Endothelial cell of umbilical vein (primary cell): ENCODE measurements around the gene CNTNAP2. TPM values are rescaled to one million over a fixed set of nuclear protein-coding genes. Genes with fewer than 3 reads are reported as not detected.

Experiments
- BruUV-seq: library from RNA; stranded (reverse); fragments of 400-500 nt; replicated peaks from 2 replicates; lab custom pipeline; 2021; lab: Mats Ljungman, UMichigan
- CTCF ChIA-PET: fragments of 300-600, 350-600 bp; sonication (Branson Sonifier 250); formaldehyde crosslinking; loops from one replicate; lab custom pipeline; 2021; ENCODE audit warnings: antibody characterized with exemption, inconsistent platforms; lab: Charles Lee
- POLR2A ChIA-PET: fragments of 300-600, 350-600 bp; sonication (Branson Sonifier 250); formaldehyde crosslinking; loops from one replicate; lab custom pipeline; 2021; ENCODE audit warnings: antibody characterized with exemption, inconsistent platforms; lab: Charles Lee
- DNase-seq: peaks from one replicate; pipeline ENCODE4 v3.0.0-alpha.2; 2011; ENCODE audit warnings: low read depth, low spot score
- FAIRE-seq: peaks from 2 replicates; lab custom pipeline; 2011; peaks lifted over from hg19 to GRCh38; lab: Jason Lieb, UNC
- H2AFZ ChIP-seq: 2 replicates; pipeline ENCODE4 v1.6.0; 2012; ENCODE audit warnings: low read depth, low read length, control low read depth, inconsistent platforms
- H3K27ac ChIP-seq: 2 replicates; pipeline ENCODE4 v1.5.1; 2011; ENCODE audit warnings: low read depth, mild to moderate bottlenecking, control low read depth, low read length, moderate library complexity; ENCODE audit not compliant: insufficient read depth
- H3K27me3 ChIP-seq, 2 experiments: 2 replicates each; pipeline versions ENCODE4 v1.6.0 to v1.6.1; 2011; ENCODE audit warnings: low read length in 2 of 2, mixed read lengths in 1 of 2; ENCODE audit not compliant: control insufficient read depth in 2 of 2, insufficient read depth in 2 of 2
- H3K36me3 ChIP-seq, 2 experiments: 2 replicates in 1 of 2; 3 replicates in 1 of 2; pipeline ENCODE4 v1.5.1; 2011; ENCODE audit warnings: low read length in 2 of 2, mild to moderate bottlenecking in 1 of 2, moderate library complexity in 1 of 2; ENCODE audit not compliant: control insufficient read depth in 2 of 2, insufficient read depth in 2 of 2; ENCODE audit errors: extremely low read depth in 1 of 2
- H3K4me1 ChIP-seq: 3 replicates; pipeline ENCODE4 v1.5.1; 2011; ENCODE audit warnings: mild to moderate bottlenecking, low read length; ENCODE audit not compliant: control insufficient read depth, insufficient read depth; ENCODE audit errors: extremely low read depth
- H3K4me2 ChIP-seq: 2 replicates; pipeline ENCODE4 v1.6.1; 2011; ENCODE audit warnings: low read length, control low read depth, mixed read lengths; ENCODE audit not compliant: insufficient read depth
- H3K4me3 ChIP-seq, 3 experiments: fragments of 200-600 bp in 1 of 3; sonication (generic), shearing (Covaris generic) in 1 of 3; replicated peaks in 1 of 3; 2 replicates each; pipeline ENCODE4 v1.5.1; 2011 to 2016; ENCODE audit warnings: control low read depth in 3 of 3, low read length in 3 of 3, mild to moderate bottlenecking in 2 of 3, inconsistent platforms in 1 of 3, low read depth in 1 of 3, moderate library complexity in 1 of 3; ENCODE audit not compliant: insufficient read depth in 1 of 3
- H3K79me2 ChIP-seq: 2 replicates; pipeline ENCODE4 v1.6.0; 2012; ENCODE audit warnings: low read length, inconsistent platforms; ENCODE audit not compliant: control insufficient read depth, insufficient read depth
- H3K9ac ChIP-seq: replicated peaks from 2 replicates; pipeline ENCODE3; 2011; ENCODE audit warnings: low read length, control low read depth; ENCODE audit not compliant: insufficient read depth; ENCODE audit errors: extremely low read depth
- H3K9me1 ChIP-seq: replicated peaks from 3 replicates; pipeline ENCODE4 v1.6.0; 2011; ENCODE audit warnings: mild to moderate bottlenecking, low read length; ENCODE audit not compliant: control insufficient read depth, insufficient read depth; ENCODE audit errors: extremely low read depth
- H3K9me3 ChIP-seq: replicated peaks from 2 replicates; pipeline ENCODE4 v1.5.1; 2012; ENCODE audit warnings: low read length, inconsistent platforms; ENCODE audit not compliant: control insufficient read depth, insufficient read depth
- H4K20me1 ChIP-seq: replicated peaks from 2 replicates; pipeline ENCODE3; 2011; ENCODE audit warnings: mild to moderate bottlenecking, low read length; ENCODE audit not compliant: control insufficient read depth, insufficient read depth; ENCODE audit errors: extremely low read depth
- CTCF ChIP-seq, 2 donors: IDR thresholded peaks; 1 replicate in 1 of 2; 2 replicates in 1 of 2; pipeline ENCODE4 v1.5.1; 2011; ENCODE audit warnings: low read length in 2 of 2, mild to moderate bottlenecking in 2 of 2, moderate library complexity in 2 of 2, control low read depth in 1 of 2, inconsistent platforms in 1 of 2, low read depth in 1 of 2; ENCODE audit not compliant: insufficient read depth in 1 of 2; ENCODE audit errors: extremely low read depth in 1 of 2
- EZH2 ChIP-seq: IDR thresholded peaks from 2 replicates; pipeline ENCODE4 v1.6.1; 2012; ENCODE audit warnings: borderline replicate concordance, low read depth, mild to moderate bottlenecking, moderate library complexity, low read length, inconsistent platforms; ENCODE audit not compliant: severe bottlenecking
- FOS ChIP-seq: IDR thresholded peaks from 2 replicates; pipeline ENCODE4 v1.6.1; 2011; ENCODE audit warnings: mild to moderate bottlenecking, low read length, moderate library complexity, borderline replicate concordance; ENCODE audit not compliant: insufficient read depth
- GATA2 ChIP-seq: IDR thresholded peaks from 2 replicates; pipeline ENCODE4 v1.7.0; 2011; ENCODE audit warnings: low read depth, mild to moderate bottlenecking, moderate library complexity, mixed read lengths, low read length; ENCODE audit not compliant: insufficient read length, insufficient read depth
- JUN ChIP-seq: IDR thresholded peaks from 2 replicates; pipeline ENCODE4 v1.6.1; 2011; ENCODE audit warnings: borderline replicate concordance, low read depth; ENCODE audit not compliant: insufficient read length, insufficient read depth
- MYC ChIP-seq: IDR thresholded peaks from one replicate; pipeline ENCODE4 v1.6.1; 2011; ENCODE audit warnings: mild to moderate bottlenecking, low read depth, low read length
- POLR2A ChIP-seq: IDR thresholded peaks from 2 replicates; pipeline ENCODE4 v1.6.1; 2012; ENCODE audit warnings: low read depth, mild to moderate bottlenecking, control low read depth, low read length
- POLR2AphosphoS5 ChIP-seq: IDR thresholded peaks from 2 replicates; pipeline ENCODE4 v1.6.1; 2012; ENCODE audit warnings: low read depth, mild to moderate bottlenecking, control low read depth, low read length, moderate library complexity; ENCODE audit not compliant: insufficient read depth
- dilution Hi-C: fragments of 300-500 bp; cut with MboI; formaldehyde crosslinking; loops from one replicate; pipeline ENCODE4 v1.15.0; 2019; ENCODE audit warnings: low sequenced_read_pairs; ENCODE audit not compliant: extremely low pct_ligation_motif_present
- intact Hi-C: fragments of 100-400 bp; cut with micrococcal nuclease; formaldehyde crosslinking; loops from one replicate; pipeline ENCODE4 v1.10.0; 2022
- polyA plus RNA-seq, 4 experiments: library from polyadenylated mRNA; depleted of rRNA in 3 of 4; stranded (reverse) in 3 of 4; unstranded in 1 of 4; fragments of >200 nt; gene quantifications; 2 replicates each; pipeline versions ENCODE4 v1.2.1 to v1.2.3, GENCODE V29; 2011 to 2012; ENCODE audit warnings: missing spikeins in 1 of 4
- total RNA-seq: library from RNA; stranded (reverse); gene quantifications from 2 replicates; pipeline ENCODE4 v1.2.3, GENCODE V29; 2021
- TF ChIP-seq, protein P1 (sequence below): IDR thresholded peaks from 2 replicates; pipeline ENCODE4 v1.6.1; 2011; ENCODE audit not compliant: insufficient read depth, insufficient read length

The CNTNAP2 gene
- total and polyA plus RNA-seq, 2 donors (not counting 3 experiments of a cell fraction or from before 2014, with no cell fraction given), result not detected

DNA sequence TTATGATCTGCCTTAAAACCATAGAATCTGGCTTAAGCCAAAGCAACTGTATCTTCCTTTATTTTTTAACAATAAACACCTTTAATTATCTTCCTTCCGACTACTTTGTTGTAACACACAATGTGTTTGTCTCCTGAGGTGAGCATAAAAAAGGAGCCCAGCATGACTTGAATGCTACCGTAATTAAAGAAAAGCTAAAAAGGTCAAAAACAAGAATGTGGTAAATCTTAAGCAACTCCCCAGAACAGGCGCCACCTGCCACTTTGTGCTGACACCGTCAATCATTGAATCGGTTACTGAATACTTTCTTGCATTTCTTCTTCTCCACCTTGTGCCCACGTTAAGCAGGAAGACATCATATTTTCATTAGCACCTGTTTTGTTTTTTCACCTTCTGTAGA, 1904.1 kb downstream of the CNTNAP2 start:
- TF ChIP-seq POLR2AphosphoS5 (no peak), GATA2 (no peak), EZH2 (no peak), FOS (no peak), CTCF (IDR thresholded peaks at IDR 0.05; ENCODE audit: extremely low read depth in 1 of 2, insufficient read depth in 1 of 2, low read depth in 1 of 2, low read length in 2 of 2) (no peak), MYC (no peak), JUN (no peak), POLR2A (no peak)
- TF ChIP-seq, protein P1, sequence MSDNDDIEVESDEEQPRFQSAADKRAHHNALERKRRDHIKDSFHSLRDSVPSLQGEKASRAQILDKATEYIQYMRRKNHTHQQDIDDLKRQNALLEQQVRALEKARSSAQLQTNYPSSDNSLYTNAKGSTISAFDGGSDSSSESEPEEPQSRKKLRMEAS, result no peak

More for the DNA sequence above, 1904.1 kb downstream of the CNTNAP2 start:
- no peak overlapping the region for H3K4me3 ChIP-seq
- no peak overlapping the region for H3K27ac ChIP-seq
- no peaks in the 10 kb centered on the region for H3K79me2 ChIP-seq
- H4K20me1 ChIP-seq, result no peaks in the 10 kb centered on the region
- CTCF ChIA-PET, result no interaction called here
- no peak overlapping the region for H2AFZ ChIP-seq
- BruUV-seq, result no TSS peak
- DNase-seq (no peak), FAIRE-seq (no peak)
- intact Hi-C loops, result no loop called here
- no peaks in the 10 kb centered on the region for H3K9me1 ChIP-seq
- dilution Hi-C loops, result no loop called here
- POLR2A ChIA-PET, result no interaction called here
- no peak overlapping the region for H3K4me2 ChIP-seq
- H3K36me3 ChIP-seq, result no peaks in the 10 kb centered on the region
- H3K27me3 ChIP-seq, result no peaks in the 10 kb centered on the region
- H3K9ac ChIP-seq, result no peak overlapping the region
- no peaks in the 10 kb centered on the region for H3K4me1 ChIP-seq
- peaks cover 6% of the 10 kb centered on the region for H3K9me3 ChIP-seq
